Measurements from ENCODE around the gene MUS81. TPM values are rescaled to one million over a fixed set of nuclear protein-coding genes. Genes with fewer than 3 reads are reported as not detected.
A peak's percentile ranks its signal among the peaks of the same experiment; 100 is the strongest.

Gene MUS81
- total and polyA plus RNA-seq, 7 donors = 33.5 to 61.8 (median 42.9) TPM

DNA sequence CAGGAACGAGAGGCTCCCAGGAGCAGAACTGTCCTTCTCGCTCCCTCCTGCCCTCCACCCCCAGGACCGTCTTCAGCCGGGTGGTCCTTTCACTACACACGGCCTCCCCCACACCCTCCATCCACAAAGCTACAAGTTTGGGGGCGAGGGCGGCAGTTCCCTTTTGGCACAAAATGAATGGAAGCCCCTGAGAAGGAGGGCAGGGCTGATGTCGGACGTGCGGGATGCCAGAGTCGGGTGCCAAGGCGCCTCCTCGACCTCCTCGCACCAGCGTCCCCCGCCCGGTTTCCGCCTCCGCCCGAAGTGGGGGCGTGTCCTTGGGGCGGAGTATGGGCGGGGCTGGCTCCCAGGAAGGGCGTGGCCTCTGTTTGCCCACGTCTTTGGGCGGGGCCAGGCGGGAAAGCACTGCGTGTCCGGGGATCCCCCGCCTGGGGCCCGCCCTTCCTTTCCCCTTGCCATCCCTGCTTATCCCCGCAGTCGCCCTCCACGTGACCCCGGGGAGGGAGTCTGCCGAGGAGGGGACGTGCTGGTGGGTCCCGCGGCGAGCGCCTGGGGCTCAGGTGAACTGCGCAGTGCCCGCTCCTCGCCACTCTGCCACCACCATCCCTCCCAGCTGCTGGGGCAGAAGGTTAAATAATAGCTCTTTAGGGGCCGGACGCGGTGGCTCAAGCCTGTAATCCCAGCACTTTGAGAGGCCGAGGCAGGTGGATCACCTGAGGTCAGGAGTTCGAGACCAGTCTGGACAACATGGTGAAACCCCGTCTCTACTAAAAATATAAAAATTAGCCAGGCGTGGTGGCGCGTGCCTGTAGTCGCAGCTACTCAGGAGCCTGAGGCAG is 13.3 kb downstream of the MUS81 start:
- peak; percentile 99 for DNase-seq
- Histone ChIP-seq H3K27me3 (no peaks in the 10 kb centered on the region), H3K36me3 (peaks cover 0 to 19% (median 4%) of the 10 kb centered on the region in 4 donors), H3K27ac (peak overlapping the region; percentile 93 to 98 (median 96)), H3K4me1 (peaks cover 0 to 39% (median 28%) of the 10 kb centered on the region in 4 donors), H3K4me3 (peak overlapping the region; percentile 45 to 81 (median 66)), H3K9me3 (no peaks in the 10 kb centered on the region)
- TF ChIP-seq, protein P1, sequence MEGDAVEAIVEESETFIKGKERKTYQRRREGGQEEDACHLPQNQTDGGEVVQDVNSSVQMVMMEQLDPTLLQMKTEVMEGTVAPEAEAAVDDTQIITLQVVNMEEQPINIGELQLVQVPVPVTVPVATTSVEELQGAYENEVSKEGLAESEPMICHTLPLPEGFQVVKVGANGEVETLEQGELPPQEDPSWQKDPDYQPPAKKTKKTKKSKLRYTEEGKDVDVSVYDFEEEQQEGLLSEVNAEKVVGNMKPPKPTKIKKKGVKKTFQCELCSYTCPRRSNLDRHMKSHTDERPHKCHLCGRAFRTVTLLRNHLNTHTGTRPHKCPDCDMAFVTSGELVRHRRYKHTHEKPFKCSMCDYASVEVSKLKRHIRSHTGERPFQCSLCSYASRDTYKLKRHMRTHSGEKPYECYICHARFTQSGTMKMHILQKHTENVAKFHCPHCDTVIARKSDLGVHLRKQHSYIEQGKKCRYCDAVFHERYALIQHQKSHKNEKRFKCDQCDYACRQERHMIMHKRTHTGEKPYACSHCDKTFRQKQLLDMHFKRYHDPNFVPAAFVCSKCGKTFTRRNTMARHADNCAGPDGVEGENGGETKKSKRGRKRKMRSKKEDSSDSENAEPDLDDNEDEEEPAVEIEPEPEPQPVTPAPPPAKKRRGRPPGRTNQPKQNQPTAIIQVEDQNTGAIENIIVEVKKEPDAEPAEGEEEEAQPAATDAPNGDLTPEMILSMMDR (IDR thresholded peaks at IDR 0.05) = no peak
- TF ChIP-seq EP300 (IDR thresholded peaks at IDR 0.05) = no peak
- peak; percentile 88 to 92 for TF ChIP-seq POLR2A (IDR thresholded peaks at IDR 0.05)
- TF ChIP-seq POLR2AphosphoS5 (IDR thresholded peaks at IDR 0.05) = peak; percentile 97 to 98 (median 97)
- intact Hi-C loops (cut with DNase I) = no loop called here
- whole genome bisulfite sequencing, 2 donors = 4 to 7% methylated on average over 54 of the region's 54 CpGs

DNA sequence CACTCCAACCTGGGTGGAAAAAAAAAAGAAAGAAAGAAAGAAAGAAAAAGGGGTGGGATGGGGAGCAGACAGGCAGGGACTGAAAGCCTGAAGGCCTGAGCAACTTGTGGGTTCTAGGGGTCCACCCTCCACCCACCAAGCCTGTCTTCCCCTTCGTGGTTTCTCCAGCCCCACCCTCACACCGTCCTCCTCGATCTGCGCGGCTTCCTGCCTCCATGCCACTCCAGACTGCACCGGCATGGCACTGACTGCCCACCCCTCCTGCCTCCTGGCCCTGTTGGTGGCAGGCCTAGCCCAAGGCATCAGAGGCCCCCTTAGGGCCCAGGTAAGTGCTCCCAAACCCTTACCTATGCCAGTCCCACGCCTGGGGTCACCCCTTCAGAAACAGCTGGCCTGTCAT is 19.4 kb downstream of the MUS81 start, which contains the start of gene CTSW:
Gene CTSW, plus strand, starts transcription at position 221 of the 400 bp plus-strand sequence. Its CDS starts 18 bp downstream, at position 239.
- Histone ChIP-seq H3K9me3 (no peaks in the 10 kb centered on the region), H3K4me3 (no peak within 1 kb of the TSS), H3K4me1 (peaks cover 0 to 6% (median 5%) of the 10 kb centered on the region in 4 donors), H3K36me3 (peaks cover 4 to 26% (median 10%) of the 10 kb centered on the region in 4 donors), H3K27me3 (no peaks in the 10 kb centered on the region), H3K27ac (no peak within 1 kb of the TSS)
- intact Hi-C loops (cut with DNase I) = no loop called here
- DNase-seq = no peak
- TF ChIP-seq EP300 (IDR thresholded peaks at IDR 0.05) (no peak), POLR2AphosphoS5 (IDR thresholded peaks at IDR 0.05) (no peak), POLR2A (IDR thresholded peaks at IDR 0.05) (no peak)
- TF ChIP-seq, protein P1 (IDR thresholded peaks at IDR 0.05) = no peak
- 36 to 42% methylated on average over 7 of the region's 7 CpGs for WGBS, 2 donors

DNA sequence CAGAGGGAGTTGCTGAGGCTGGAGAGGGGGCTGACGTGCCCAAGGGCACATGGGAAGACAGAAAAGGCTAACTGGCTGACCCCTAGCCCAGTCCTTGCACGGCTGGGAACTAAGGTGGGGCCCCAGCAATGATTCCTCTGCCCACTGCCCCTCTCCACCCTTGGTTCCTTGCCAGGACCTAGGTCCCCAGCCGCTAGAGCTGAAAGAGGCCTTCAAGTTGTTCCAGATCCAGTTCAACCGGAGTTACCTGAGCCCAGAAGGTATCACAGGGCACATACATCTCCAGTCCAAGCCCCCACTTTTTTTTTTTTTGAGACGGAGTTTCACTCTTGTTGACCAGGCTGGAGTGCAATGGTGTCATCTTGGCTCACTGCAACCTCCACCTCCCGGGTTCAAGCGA is 19.8 kb downstream of the MUS81 start:
- H3K27ac ChIP-seq = no peak overlapping the region
- H3K4me1 ChIP-seq = peaks cover 0 to 10% (median 9%) of the 10 kb centered on the region in 4 donors
- no peaks in the 10 kb centered on the region for H3K9me3 ChIP-seq
- H3K36me3 ChIP-seq = peaks cover 4 to 26% (median 12%) of the 10 kb centered on the region in 4 donors
- H3K4me3 ChIP-seq = no peak overlapping the region
- intact Hi-C loops (cut with DNase I) = no loop called here
- WGBS, 2 donors = 66 to 77% methylated on average over 7 of the region's 7 CpGs
- TF ChIP-seq, protein P1 (IDR thresholded peaks at IDR 0.05) = no peak
- TF ChIP-seq POLR2AphosphoS5 (IDR thresholded peaks at IDR 0.05) = no peak
- no peak for TF ChIP-seq POLR2A (IDR thresholded peaks at IDR 0.05)
- no peak for TF ChIP-seq EP300 (IDR thresholded peaks at IDR 0.05)
- no peak for DNase-seq
- H3K27me3 ChIP-seq = no peaks in the 10 kb centered on the region

DNA sequence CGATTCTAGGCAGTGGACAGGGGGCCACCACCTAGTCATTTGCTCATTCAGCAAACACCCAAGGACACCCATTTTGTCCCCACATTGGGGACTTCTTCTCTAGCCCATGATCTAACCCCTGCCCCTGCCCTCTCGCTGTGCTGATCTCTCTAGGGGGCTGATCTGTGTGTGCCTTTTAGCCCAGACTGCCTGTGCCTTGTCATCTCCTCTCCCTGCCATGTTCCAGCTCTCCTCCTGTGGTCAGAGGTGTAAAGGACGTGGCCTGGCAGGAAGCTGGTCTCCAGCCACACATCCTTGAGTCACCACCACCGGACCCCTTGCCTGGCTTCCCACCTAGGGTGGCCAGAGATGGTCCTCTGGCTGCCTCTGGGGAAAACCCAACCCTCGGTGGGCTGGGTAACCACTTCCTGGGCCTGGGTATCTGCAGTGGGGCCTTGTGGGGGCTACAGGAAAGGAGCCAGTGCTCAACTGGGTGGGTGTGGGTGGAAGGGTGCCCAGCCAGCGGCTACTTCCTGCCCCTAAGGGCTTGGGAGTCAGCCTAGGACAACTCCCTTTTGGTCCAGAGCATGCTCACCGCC is 20.7 kb downstream of the MUS81 start:
- Histone ChIP-seq H3K4me3 (no peak overlapping the region), H3K36me3 (peaks cover 4 to 34% (median 14%) of the 10 kb centered on the region in 4 donors), H3K27me3 (no peaks in the 10 kb centered on the region), H3K4me1 (peaks cover 0 to 11% (median 10%) of the 10 kb centered on the region in 4 donors), H3K27ac (no peak overlapping the region), H3K9me3 (no peaks in the 10 kb centered on the region)
- DNase-seq = no peak
- WGBS, 2 donors = 67 to 79% methylated on average over 7 of the region's 7 CpGs
- intact Hi-C loops (cut with DNase I) = no loop called here
- no peak for TF ChIP-seq POLR2AphosphoS5 (IDR thresholded peaks at IDR 0.05)
- TF ChIP-seq, protein P1 (IDR thresholded peaks at IDR 0.05) = no peak
- no peak for TF ChIP-seq POLR2A (IDR thresholded peaks at IDR 0.05)
- TF ChIP-seq EP300 (IDR thresholded peaks at IDR 0.05) = no peak
